ENCODE results near the gene FXYD5.

FXYD5 gene

DNA sequence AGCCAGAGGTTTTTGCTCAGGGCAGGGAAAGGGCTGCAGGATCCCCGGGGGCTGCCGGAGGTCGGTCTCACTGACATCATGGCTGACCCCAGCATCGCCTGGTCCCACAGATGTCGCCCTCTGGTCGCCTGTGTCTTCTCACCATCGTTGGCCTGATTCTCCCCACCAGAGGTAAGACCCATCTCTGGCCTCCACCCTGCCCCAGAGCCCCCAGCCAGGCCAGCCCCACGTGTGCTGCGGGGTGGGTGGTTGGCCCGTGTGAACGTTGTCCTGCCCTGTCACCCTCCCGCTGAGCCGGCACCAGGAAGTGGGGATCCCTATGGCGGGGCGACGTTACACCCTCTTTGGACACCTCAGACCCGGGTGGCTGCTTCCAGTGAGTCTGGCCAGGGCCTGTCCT is 906 bp downstream of the FXYD5 start:
- CTCF ChIA-PET: no interaction called here
- TF ChIP-seq FOXA1 (IDR thresholded peaks at IDR 0.05) (no peak), CTBP1 (IDR thresholded peaks at IDR 0.05; ENCODE audit: borderline replicate concordance) (no peak), SUZ12 (IDR thresholded peaks at IDR 0.05) (no peak), ELF4 (IDR thresholded peaks at IDR 0.05) (no peak), BHLHE40 (IDR thresholded peaks at IDR 0.05; ENCODE audit: borderline replicate concordance) (no peak), SP1 (IDR thresholded peaks at IDR 0.05) (no peak), FOXK2 (IDR thresholded peaks at IDR 0.05) (no peak), NFRKB (IDR thresholded peaks at IDR 0.05) (no peak), HDGF (IDR thresholded peaks at IDR 0.05; ENCODE audit: borderline replicate concordance) (no peak), LEF1 (IDR thresholded peaks at IDR 0.05; ENCODE audit: borderline replicate concordance) (no peak), ARNT (IDR thresholded peaks at IDR 0.05) (no peak), ZNF384 (IDR thresholded peaks at IDR 0.05) (no peak), TARDBP (IDR thresholded peaks at IDR 0.05) (no peak), FOXM1 (IDR thresholded peaks at IDR 0.05; ENCODE audit: borderline replicate concordance) (no peak), L3MBTL2 (conservative IDR thresholded peaks at IDR 0.05) (no peak)
- TF ChIP-seq, protein P1, sequence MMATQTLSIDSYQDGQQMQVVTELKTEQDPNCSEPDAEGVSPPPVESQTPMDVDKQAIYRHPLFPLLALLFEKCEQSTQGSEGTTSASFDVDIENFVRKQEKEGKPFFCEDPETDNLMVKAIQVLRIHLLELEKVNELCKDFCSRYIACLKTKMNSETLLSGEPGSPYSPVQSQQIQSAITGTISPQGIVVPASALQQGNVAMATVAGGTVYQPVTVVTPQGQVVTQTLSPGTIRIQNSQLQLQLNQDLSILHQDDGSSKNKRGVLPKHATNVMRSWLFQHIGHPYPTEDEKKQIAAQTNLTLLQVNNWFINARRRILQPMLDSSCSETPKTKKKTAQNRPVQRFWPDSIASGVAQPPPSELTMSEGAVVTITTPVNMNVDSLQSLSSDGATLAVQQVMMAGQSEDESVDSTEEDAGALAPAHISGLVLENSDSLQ (IDR thresholded peaks at IDR 0.05): no peak
- POLR2A ChIA-PET: interaction anchor here (1.5 to 2.1 kb wide), 2 partner anchors 14 to 27 kb away, joined by 3 to 7 read pairs; no protein-coding TSS in a partner anchor
- DNase-seq (ENCODE audit: extremely low spot score): no peak

DNA sequence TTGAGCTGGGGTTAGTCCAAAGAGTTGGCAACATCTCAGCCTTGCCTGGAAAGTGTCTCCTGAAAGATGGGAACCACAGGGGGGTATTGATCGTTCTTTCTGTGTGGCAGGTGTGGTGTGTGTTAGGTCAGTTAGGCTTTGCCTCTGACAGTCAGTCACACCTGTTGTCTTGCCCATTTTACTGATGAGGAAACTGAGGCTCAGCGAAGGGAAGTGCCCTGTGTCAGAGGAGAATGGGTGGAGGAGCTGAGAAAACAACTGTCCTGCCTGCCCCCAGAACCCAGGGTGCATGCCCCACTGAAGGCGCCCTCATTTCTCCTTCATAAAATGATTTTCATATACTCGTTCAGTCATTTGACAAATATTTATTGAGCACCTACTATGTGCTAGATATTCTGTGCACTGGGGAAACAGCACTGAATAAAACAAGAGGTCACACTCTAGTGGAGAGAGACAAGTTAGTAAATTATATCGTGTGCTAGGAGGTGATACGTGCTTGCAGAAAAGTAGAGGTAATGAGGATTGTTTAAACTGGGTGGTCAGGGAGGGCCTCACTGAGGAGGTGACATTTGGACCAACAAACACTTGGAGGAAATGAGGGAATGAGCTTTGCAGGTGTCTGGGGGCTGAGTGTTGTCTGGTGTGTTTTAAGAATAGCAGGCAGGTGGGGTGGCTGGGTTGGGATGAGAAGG is 1.6 kb downstream of the FXYD5 start:
- TF ChIP-seq CTBP1 (IDR thresholded peaks at IDR 0.05; ENCODE audit: borderline replicate concordance) (no peak), FOXM1 (IDR thresholded peaks at IDR 0.05; ENCODE audit: borderline replicate concordance) (no peak), NFRKB (IDR thresholded peaks at IDR 0.05) (no peak), ELF4 (IDR thresholded peaks at IDR 0.05) (no peak), HDGF (IDR thresholded peaks at IDR 0.05; ENCODE audit: borderline replicate concordance) (no peak), LEF1 (IDR thresholded peaks at IDR 0.05; ENCODE audit: borderline replicate concordance) (no peak), BHLHE40 (IDR thresholded peaks at IDR 0.05; ENCODE audit: borderline replicate concordance) (no peak), ZNF384 (IDR thresholded peaks at IDR 0.05) (no peak), FOXK2 (IDR thresholded peaks at IDR 0.05) (no peak), SP1 (IDR thresholded peaks at IDR 0.05) (no peak), L3MBTL2 (conservative IDR thresholded peaks at IDR 0.05) (no peak), FOXA1 (IDR thresholded peaks at IDR 0.05) (no peak), ARNT (IDR thresholded peaks at IDR 0.05) (no peak), TARDBP (IDR thresholded peaks at IDR 0.05) (no peak), SUZ12 (IDR thresholded peaks at IDR 0.05) (no peak)
- TF ChIP-seq, protein P1 (IDR thresholded peaks at IDR 0.05): no peak
- ChIA-PET CTCF (no interaction called here), POLR2A (no interaction called here)
- no peak for DNase-seq (ENCODE audit: extremely low spot score)

DNA sequence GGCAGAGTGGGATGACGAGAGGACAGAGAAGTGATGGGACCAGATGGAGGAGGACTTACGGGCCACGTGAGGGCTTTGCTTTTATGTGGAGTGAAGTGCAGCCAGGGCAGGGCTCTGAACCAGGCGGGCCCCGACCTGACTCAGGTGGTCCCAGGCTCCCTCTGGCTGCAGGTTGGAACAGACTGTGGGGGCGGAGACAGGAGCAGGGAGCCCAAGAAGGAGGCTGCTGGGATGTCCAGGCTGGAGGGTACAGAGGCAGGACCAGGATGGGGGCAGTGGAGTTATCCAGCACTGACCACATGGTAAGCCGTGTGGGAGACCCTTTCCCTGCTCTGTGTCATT is 2.1 kb downstream of the FXYD5 start:
- POLR2A ChIA-PET: no interaction called here
- DNase-seq (ENCODE audit: extremely low spot score): no peak
- TF ChIP-seq FOXA1 (IDR thresholded peaks at IDR 0.05) (no peak), FOXM1 (IDR thresholded peaks at IDR 0.05; ENCODE audit: borderline replicate concordance) (no peak), FOXK2 (IDR thresholded peaks at IDR 0.05) (no peak), CTBP1 (IDR thresholded peaks at IDR 0.05; ENCODE audit: borderline replicate concordance) (no peak), ELF4 (IDR thresholded peaks at IDR 0.05) (no peak), BHLHE40 (IDR thresholded peaks at IDR 0.05; ENCODE audit: borderline replicate concordance) (no peak), ZNF384 (IDR thresholded peaks at IDR 0.05) (no peak), ARNT (IDR thresholded peaks at IDR 0.05) (no peak)
- CTCF ChIA-PET: no interaction called here

DNA sequence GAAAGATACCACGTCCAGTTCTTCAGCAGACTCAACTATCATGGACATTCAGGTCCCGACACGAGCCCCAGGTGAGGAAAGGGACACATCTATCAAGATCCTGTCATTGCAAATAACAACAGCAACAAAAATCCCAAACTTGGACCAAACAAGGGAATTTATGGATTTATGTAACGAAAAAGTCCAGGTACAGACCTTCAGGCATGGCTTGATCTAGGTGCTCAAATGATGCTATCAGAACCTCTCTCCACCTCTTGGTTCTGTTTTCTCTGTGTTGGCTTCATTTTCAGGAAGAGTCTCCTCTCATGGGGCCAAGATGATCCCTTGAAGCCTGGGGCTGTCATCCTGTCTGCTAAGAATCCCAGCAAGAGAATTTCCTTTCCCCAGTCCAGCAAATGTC is 2.9 kb downstream of the FXYD5 start:
- no peak for DNase-seq (ENCODE audit: extremely low spot score)
- ChIA-PET POLR2A (no interaction called here), CTCF (no interaction called here)
- no peak for TF ChIP-seq FOXK2 (IDR thresholded peaks at IDR 0.05)

DNA sequence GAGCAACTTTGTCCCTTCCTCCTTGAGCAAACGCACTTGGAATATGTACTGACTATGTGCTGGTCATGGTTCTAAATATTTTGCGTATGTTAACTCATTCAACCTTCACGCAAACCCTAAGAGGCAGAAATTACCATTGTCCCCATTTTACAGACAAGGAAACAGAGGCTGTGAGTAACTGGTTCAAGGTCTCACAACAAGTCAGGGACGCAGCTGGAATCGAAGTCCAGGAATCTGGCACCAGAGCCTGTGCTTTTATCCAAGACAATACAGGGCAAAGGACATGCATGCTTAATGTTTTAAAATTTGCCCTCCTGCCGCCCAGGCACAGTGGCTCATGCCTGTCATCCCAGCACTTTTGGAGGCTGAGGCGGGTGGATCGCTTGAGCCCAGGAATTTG is 5.1 kb downstream of the FXYD5 start:
- ChIA-PET POLR2A (no interaction called here), CTCF (no interaction called here)
- DNase-seq (ENCODE audit: extremely low spot score): no peak
- TF ChIP-seq TARDBP (IDR thresholded peaks at IDR 0.05) (no peak), FOXK2 (IDR thresholded peaks at IDR 0.05) (no peak), ZNF384 (IDR thresholded peaks at IDR 0.05) (no peak), BHLHE40 (IDR thresholded peaks at IDR 0.05; ENCODE audit: borderline replicate concordance) (no peak)

DNA sequence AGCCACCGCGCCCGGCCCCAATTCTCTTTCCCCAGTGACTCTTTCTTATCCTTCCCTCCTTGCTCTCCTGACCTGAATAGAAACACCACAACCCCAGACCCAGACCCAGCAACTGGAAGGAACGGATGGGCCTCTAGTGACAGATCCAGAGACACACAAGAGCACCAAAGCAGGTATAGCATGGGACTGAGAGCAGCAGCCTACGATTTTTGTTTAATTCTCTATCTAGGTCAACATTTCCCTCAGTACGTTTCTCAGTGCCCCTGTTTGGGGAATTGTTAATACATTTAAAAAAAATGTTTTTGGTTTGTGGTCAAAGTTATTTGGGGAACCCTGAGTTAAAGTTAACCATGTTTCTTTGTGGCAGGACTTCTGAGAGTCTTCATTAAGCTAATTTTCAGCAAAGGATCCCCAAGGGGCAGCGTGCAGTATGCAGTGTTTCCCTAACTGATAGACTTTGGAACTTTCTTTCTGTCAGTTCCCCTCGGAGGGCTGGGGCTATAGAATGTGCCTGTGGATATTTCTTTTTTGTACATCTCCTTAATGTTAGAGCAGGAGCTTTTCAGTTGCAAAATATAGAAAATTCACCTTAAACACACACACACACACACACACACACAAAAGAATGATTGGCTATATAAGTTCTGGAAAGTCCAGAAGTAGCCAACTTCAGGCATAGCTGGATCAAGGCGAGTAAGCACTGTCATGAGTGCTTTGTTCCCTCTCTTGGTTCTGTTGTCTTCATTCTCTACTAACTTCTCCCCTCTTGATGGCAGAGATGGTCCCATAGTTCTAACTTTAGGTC is 6.3 kb downstream of the FXYD5 start:
- ChIA-PET POLR2A (no interaction called here), CTCF (no interaction called here)
- DNase-seq (ENCODE audit: extremely low spot score): no peak
- no peak for TF ChIP-seq FOXA1 (IDR thresholded peaks at IDR 0.05)
- TF ChIP-seq LEF1 (IDR thresholded peaks at IDR 0.05; ENCODE audit: borderline replicate concordance): no peak
- no peak for TF ChIP-seq SUZ12 (IDR thresholded peaks at IDR 0.05)
- no peak for TF ChIP-seq ELF4 (IDR thresholded peaks at IDR 0.05)
- no peak for TF ChIP-seq FOXM1 (IDR thresholded peaks at IDR 0.05; ENCODE audit: borderline replicate concordance)
- TF ChIP-seq L3MBTL2 (conservative IDR thresholded peaks at IDR 0.05): no peak
- no peak for TF ChIP-seq NFRKB (IDR thresholded peaks at IDR 0.05)
- TF ChIP-seq TARDBP (IDR thresholded peaks at IDR 0.05): no peak

DNA sequence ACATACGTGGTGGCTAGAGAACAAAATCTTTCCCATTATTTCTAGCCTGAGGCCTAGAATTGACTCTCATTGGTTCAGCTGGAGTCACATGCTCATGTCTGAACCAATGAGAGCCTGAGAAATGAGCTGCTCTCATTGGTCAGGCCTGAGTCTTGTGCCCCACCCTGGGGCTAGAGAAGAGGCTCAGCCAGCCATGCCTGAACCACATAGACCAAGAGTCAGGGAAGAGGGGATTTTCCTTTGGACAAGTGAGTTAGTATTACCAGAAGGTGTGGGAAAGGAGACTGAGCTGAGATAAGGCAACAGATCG is 6.9 kb downstream of the FXYD5 start:
- POLR2A ChIA-PET: no interaction called here
- no peak for DNase-seq (ENCODE audit: extremely low spot score)
- no peak for TF ChIP-seq ARNT (IDR thresholded peaks at IDR 0.05)
- no peak for TF ChIP-seq SP1 (IDR thresholded peaks at IDR 0.05)
- no peak for TF ChIP-seq CTBP1 (IDR thresholded peaks at IDR 0.05; ENCODE audit: borderline replicate concordance)
- no peak for TF ChIP-seq ZNF384 (IDR thresholded peaks at IDR 0.05)
- no peak for TF ChIP-seq FOXA1 (IDR thresholded peaks at IDR 0.05)
- no peak for TF ChIP-seq HDGF (IDR thresholded peaks at IDR 0.05; ENCODE audit: borderline replicate concordance)
- no peak for TF ChIP-seq SUZ12 (IDR thresholded peaks at IDR 0.05)
- TF ChIP-seq ELF4 (IDR thresholded peaks at IDR 0.05): no peak
- TF ChIP-seq, protein P1 (IDR thresholded peaks at IDR 0.05): no peak
- TF ChIP-seq NFRKB (IDR thresholded peaks at IDR 0.05): no peak
- TF ChIP-seq FOXK2 (IDR thresholded peaks at IDR 0.05): no peak
- TF ChIP-seq FOXM1 (IDR thresholded peaks at IDR 0.05; ENCODE audit: borderline replicate concordance): no peak
- TF ChIP-seq BHLHE40 (IDR thresholded peaks at IDR 0.05; ENCODE audit: borderline replicate concordance): no peak
- TF ChIP-seq LEF1 (IDR thresholded peaks at IDR 0.05; ENCODE audit: borderline replicate concordance): no peak
- no peak for TF ChIP-seq L3MBTL2 (conservative IDR thresholded peaks at IDR 0.05)
- TF ChIP-seq TARDBP (IDR thresholded peaks at IDR 0.05): no peak
- CTCF ChIA-PET: no interaction called here

Measured in HEK293T (cell line).